GM12864 (cell line): Measurements from ENCODE around the gene TMEM141.
"Not testable (repeated sequence)": the region's sequence is repeated elsewhere in the genome, so short reads cannot be mapped to it uniquely, and the experiment has no call there.

Source experiments
- DNase-seq: peaks from one replicate; pipeline ENCODE4 v3.0.0-alpha.2; 2011; ENCODE audit warnings: low read depth
- H3K4me3 ChIP-seq: 2 replicates; pipeline ENCODE4 v1.5.1; 2011; ENCODE audit warnings: mild to moderate bottlenecking, low read depth, low read length, control low read depth
- CTCF ChIP-seq: IDR thresholded peaks from 2 replicates; pipeline ENCODE4 v1.5.1; 2011; ENCODE audit warnings: low read depth, mild to moderate bottlenecking, moderate library complexity, low read length, control low read depth, inconsistent platforms; ENCODE audit errors: missing control alignments

Gene TMEM141

GRCh38 chr9:136793086-136793946, 2.2 kb downstream of the TMEM141 start:
- no peak for DNase-seq
- TF ChIP-seq CTCF: no peak
- no peak overlapping the region for H3K4me3 ChIP-seq

- H3K4me3 ChIP-seq: no peak overlapping the region
- no peak for TF ChIP-seq CTCF
- no peak for DNase-seq
Measured at GRCh38 chr9:136794281-136794999, 3.3 kb downstream of the TMEM141 start.

- H3K4me3 ChIP-seq: no peak overlapping the region
- no peak for DNase-seq
- TF ChIP-seq CTCF: no peak
Measured at GRCh38 chr9:136795000-136795348, 3.8 kb downstream of the TMEM141 start.

- no peak within 1 kb of the TSS for H3K4me3 ChIP-seq
- no peak for DNase-seq
- no peak for TF ChIP-seq CTCF
Measured at GRCh38 chr9:136796238-136796774, 5.2 kb downstream of the TMEM141 start, which contains the start of gene CCDC183. Gene CCDC183 (plus strand): TSS chr9:136796338. CDS start chr9:136796398, 60 bp downstream.

GRCh38 chr9:136796775-136797347, 5.7 kb downstream of the TMEM141 start:
- H3K4me3 ChIP-seq, DNase-seq: not testable (repeated sequence)

- DNase-seq: no peak
- no peak for TF ChIP-seq CTCF
- H3K4me3 ChIP-seq: no peak overlapping the region
Measured at GRCh38 chr9:136798708-136799078, 7.5 kb downstream of the TMEM141 start.

GRCh38 chr9:136799079-136799853, 8.1 kb downstream of the TMEM141 start:
- no peak for TF ChIP-seq CTCF
- no peak for DNase-seq
- H3K4me3 ChIP-seq: peak overlapping the region; percentile 41
